NCI-H345 (cell line): ENCODE measurements around the gene POLR2A.

ENCODE experiments used
- DNase-seq: peaks from one replicate; lab custom pipeline; 2025; lab: John Stamatoyannopoulos, UW

Gene POLR2A

DNA sequence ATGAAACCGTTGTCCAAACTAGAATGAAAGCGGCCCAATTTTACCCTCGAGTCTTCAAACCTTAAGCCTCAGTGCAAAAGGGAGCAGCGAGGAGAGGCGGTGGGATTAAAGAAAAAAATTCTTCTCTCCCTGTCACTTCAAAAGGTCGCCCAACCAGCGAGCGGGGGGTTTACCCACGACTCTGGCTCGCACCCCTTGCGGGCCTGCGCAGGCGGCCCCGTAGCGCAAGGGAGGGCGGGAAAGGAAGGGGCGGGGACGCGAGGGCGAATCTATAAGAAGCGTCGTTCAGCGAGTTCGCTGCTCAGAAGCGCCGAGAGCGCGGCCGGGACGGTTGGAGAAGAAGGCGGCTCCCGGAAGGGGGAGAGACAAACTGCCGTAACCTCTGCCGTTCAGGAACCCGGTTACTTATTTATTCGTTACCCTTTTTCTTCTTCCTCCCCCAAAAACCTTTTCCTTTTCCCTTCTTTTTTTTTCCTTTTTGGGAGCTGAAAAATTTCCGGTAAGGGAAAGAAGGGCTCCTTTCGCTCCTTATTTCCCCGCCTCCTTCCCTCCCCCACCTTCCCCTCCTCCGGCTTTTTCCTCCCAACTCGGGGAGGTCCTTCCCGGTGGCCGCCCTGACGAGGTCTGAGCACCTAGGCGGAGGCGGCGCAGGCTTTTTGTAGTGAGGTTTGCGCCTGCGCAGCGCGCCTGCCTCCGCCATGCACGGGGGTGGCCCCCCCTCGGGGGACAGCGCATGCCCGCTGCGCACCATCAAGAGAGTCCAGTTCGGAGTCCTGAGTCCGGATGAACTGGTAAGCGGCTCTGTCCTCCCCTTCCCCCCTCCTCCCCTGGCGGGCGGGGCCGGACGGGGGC, at the start of gene POLR2A:
Gene POLR2A (plus strand): TSS at position 300 of the 852 bp plus-strand sequence.
- DNase-seq: peak; percentile 91

- peak; percentile 35 for DNase-seq
These were observed 48.2 kb upstream of the POLR2A start for GRCh38 chr17:7435676-7436555.

DNA sequence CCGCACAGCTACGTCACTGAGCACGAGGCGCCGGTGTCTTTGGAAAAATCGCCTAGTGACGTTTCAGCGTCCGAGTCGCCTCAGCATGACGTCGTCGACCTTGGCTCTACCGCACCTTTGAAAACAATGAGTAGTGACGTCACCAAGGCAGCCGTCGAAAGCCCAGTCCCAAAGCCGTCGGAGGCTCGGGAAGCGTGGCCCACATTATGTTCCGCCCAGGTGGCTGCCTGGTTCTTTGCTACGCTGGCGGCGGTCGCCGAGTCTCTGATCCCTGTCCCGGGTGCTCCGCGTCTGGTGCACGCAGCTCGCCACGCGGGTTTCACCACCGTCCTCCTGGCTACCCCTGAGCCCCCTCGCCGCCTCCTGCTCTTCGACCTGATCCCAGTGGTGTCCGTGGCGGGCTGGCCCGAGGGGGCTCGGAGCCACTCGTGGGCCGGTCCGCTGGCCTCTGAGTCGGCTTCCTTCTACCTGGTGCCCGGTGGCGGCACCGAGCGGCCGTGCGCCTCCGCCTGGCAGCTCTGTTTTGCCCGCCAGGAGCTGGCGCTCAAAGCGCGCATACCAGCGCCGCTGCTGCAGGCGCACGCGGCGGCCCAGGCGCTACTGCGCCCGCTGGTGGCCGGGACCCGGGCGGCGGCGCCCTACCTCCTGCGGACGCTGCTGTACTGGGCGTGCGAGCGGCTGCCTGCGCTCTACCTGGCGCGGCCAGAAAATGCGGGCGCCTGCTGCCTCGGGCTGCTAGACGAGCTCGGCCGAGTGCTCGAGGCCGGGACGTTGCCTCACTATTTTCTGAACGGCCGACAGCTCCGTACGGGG, 47.4 kb upstream of the POLR2A start:
- DNase-seq: peak; percentile 67

- DNase-seq: no peak
These were observed 46.8 kb upstream of the POLR2A start for GRCh38 chr17:7437369-7437863.

DNA sequence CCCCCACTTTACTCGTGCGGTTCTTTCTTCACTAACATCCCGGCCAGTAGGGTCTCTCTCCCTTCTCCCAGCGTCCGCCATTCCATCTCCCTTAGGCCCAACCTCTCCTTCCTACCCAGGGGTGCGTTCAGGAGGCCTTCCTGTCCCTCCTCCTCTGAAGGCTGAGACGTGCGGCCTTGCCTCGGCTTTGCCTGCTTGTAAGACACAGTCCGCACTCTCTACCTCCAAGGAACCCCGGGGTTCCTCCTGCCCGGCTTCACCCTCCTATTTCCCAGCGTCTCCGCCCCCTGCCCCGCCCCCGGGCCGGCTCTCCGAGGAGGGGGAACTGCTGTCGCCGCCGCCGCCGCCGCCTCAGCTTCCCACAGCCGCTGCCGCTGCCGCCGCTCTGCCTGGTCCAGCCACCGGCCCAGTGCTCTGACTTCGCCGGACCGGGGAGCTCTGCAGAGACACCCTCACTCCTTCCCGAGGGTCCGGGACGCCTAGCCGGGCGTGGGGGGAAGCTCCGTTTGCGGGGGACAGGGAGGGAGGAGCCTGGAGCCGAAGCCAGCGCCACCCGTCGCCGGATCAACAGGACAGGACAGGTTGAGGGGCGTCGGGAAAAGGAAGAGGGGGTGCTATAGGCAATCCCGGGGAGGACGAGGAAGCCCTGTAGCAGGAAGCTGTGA, 46.1 kb upstream of the POLR2A start:
- no peak for DNase-seq

GRCh38 chr17:7438656-7439460, 45.3 kb upstream of the POLR2A start:
- DNase-seq: no peak

GRCh38 chr17:7439462-7440112, 44.6 kb upstream of the POLR2A start, which contains the start of gene FGF11:
FGF11 (plus strand) TSS chr17:7439512; CDS start chr17:7439621, 109 bp downstream.
- no peak for DNase-seq

DNA sequence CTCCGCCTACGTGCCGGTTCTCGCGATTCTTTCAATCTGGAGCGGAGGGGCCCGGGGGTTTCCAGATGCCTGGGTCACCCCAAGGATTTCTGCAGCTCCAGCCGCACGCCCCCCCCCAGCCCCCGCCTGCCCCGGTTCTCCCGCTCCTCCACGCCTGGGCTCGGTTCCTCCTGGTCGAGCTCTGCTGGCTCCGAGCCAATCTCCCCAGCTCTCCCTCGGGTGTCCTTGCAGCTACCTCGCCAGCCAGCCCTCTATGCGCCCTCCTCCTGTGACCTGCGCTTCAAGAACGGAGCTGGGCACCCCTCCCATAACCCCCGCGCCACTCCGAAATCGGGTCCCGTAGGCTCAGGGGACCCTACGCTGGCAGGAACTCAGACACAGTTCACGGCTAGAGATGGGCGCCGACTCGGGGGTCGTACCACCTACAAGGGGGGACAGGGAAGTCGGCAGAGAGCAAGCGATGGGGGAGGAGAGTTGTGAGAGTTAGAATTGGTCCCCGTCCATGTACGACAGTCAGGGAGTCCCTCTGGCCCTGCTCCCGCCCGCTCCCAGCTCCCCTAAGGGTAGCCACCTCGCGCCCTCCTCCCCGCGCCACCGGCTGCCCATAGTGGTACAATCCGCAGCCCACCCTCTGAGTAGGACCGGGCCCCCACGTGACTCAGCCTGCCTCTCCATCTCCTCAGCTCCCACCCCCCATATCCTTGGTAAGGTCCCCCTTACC, 43.9 kb upstream of the POLR2A start:
- DNase-seq: peak; percentile 21

DNA sequence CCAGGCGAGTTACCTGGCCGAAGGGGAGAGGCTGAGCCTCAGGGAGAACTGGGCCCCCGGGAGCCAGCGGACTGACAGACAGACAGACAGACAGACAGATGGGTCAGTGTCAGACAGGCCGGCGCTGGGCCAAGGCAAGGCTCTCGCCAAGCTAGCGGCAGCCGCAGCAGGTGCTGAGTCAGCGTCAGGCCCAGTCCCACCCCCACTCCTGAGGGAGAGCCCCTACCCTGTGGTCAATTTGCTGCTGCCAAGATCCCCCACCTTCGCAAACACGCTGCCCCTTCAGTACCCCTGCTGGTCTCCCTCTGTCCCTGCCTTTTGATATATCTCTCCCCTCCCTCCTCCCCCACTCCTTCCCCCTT, 43.4 kb upstream of the POLR2A start:
- no peak for DNase-seq

DNA sequence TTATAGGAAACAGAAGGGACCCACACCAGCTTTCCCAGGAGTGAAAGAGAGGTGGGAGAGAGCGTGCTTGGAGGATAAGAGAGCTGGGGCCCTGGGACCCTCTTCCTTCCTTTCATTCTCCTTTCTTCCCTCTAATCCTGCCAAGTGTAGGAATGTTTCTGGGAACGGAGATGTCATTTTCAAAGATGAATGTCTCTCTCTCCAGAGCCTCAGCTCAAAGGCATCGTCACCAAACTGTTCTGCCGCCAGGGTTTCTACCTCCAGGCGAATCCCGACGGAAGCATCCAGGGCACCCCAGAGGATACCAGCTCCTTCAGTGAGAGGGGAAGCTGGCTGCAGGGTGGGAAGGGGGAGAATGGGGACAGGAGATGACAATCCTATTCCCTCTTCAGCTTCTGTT, 42.9 kb upstream of the POLR2A start:
- no peak for DNase-seq

DNA sequence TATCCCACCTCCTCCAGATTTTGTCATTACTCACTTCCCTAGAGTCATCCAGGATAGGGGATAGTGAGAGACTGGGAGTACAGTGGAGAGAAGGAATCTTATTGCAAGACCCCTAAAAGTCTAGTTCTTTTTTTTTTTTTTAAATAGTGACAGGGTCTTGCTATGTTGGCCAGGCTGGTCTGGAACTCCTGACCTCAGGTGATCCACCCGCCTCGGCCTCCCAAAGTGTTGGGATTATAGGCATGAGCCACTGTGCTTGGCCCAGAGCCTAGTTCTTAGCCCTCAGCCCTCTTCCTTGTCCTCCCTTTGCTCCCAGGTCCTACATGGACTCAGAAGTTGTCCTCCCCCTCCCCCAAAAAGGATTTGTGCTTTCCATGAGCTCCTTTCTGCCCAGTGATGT, 42.0 kb upstream of the POLR2A start:
- DNase-seq: no peak

DNA sequence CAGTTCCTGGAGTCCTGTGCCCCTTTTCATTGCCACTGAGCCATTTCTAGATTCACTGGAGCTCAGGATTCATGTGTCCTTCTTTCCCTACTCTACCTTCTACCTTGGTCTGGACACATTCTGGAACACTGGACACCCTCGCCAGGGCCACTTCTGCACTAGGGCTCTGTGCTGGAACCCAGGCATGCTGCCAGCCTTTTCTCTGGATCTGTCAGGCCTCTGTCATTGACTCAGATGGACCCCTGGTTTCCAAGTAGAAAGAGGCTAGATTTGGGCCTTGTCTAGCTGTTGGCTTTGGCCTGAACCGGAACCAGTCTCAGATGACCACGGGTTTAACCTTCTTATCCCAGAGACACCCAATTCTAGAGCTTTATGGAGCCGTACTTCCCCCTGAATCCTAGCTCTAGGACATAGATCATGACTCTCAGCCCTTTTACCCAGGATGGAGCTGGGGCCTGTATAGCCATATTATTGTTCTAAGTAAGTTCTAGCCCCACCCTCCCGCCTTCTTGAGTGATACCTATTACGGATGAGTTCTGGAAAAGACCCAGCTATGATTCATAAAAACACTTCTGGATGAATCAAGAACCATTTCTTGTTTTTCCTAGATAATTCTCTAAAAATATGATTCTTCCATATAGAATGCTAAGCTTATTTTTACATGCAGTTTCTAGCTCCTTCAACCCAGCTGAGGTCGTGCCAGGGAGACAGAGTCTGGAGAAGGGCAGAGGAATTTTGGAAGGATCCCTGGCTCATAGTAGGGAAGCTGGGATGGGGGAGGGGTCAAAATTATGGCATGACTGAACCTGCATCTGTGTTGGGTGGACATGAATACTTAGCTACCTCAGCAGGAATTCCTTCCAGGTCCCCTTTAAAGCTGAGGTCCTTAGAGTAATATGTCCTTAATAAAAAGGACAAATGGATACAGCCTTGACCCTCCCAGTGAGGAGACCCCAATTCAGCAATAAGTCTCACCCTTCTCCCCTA, 40.4 kb upstream of the POLR2A start:
- DNase-seq: no peak

- DNase-seq: no peak
These were observed 39.2 kb upstream of the POLR2A start, which contains the start of gene CHRNB1 for GRCh38 chr17:7444682-7445618. CHRNB1 (plus strand) TSS chr17:7445061; CDS start chr17:7445128, 67 bp downstream.

DNA sequence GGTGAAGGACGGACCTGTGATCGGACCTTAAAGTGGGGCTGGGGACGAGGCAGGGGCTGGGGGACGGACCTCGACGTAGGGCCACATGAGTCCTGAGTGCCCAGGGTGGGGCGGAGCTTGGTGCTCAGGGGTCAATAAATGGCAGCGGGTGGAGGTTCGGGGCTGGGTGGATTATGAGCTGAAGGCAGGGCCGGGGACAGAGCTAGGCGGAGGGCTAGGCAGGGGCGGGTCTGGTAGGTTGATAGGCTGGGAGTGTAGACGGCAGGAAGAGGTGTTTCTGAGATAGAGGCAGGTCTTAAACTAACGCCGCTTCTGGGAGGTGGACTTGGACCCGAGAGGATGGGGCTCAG, 38.6 kb upstream of the POLR2A start:
- no peak for DNase-seq

DNA sequence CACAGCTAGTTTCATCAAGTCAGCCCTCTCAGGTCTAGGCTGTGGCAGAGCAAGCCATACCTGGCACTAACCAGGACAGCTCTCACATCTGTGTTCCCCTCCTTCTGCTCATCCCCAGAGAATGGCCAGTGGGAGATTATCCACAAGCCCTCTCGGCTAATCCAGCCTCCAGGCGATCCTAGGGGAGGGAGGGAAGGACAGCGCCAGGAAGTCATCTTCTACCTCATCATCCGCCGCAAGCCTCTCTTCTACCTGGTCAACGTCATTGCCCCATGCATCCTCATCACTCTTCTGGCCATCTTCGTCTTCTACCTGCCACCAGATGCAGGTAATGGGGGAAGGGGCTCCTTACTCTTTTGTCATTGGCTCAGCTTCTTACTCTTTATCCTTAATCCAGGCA, 35.7 kb upstream of the POLR2A start:
- no peak for DNase-seq

DNA sequence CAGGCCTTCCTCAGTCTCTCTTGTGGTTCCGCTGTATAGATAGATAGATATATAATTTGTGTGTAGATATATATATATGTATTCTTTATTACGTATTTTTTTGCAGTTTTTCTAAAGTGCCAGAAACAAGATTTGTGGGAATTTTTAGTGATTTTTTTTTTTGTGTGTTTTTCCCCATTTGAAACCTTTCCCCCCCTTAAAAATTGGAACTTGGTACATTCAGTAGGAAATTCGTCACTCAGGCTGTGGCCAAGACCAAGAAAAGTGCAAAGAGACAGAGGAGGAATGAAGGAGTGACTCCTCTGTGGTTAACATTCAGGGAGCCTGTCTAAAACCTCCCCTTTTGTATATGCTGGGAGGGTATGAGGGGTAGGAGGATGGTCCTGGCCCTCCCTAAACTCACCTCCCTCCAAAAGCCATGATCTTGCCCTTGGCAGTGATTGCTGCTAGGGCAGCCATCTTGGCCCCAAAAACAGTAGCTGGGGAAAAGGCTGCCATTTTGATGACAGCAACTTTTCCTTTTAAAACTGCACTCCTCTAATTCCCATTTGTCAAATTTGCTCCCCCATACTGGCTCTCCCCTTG, 24.1 kb upstream of the POLR2A start:
- DNase-seq: no peak
